ENCODE results near the gene BBS4.

DNA sequence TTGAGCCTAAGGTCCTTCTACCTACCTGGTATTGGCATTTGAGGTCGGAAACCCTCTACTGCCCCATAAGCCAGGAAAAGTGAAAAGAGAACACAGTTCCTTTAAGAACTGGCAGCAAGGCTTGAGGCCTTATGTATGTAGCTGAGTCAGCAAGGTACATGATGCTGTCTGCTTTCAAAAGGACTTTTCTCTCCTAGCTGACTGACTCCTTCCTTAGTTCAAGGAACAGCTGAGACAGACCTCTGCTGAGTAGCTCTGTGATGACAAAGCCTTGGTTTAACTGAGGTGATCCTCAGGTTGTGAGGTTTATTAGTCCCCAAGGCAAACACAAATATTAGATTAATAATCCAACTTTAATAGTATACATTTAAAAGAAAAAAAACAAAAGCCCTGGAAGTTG lies 51.7 kb downstream of the BBS4 start:
- TF ChIP-seq, protein P1, sequence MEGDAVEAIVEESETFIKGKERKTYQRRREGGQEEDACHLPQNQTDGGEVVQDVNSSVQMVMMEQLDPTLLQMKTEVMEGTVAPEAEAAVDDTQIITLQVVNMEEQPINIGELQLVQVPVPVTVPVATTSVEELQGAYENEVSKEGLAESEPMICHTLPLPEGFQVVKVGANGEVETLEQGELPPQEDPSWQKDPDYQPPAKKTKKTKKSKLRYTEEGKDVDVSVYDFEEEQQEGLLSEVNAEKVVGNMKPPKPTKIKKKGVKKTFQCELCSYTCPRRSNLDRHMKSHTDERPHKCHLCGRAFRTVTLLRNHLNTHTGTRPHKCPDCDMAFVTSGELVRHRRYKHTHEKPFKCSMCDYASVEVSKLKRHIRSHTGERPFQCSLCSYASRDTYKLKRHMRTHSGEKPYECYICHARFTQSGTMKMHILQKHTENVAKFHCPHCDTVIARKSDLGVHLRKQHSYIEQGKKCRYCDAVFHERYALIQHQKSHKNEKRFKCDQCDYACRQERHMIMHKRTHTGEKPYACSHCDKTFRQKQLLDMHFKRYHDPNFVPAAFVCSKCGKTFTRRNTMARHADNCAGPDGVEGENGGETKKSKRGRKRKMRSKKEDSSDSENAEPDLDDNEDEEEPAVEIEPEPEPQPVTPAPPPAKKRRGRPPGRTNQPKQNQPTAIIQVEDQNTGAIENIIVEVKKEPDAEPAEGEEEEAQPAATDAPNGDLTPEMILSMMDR (IDR thresholded peaks at IDR 0.05; ENCODE audit: low read depth, low read length, poor library complexity, severe bottlenecking): no peak
- TF ChIP-seq EZH2phosphoT487 (IDR thresholded peaks at IDR 0.05; ENCODE audit: borderline replicate concordance, low read length): no peak

Measured in DOHH2 (cell line).